Fibroblast of skin of left biceps (primary cell): Measurements from ENCODE around the gene NHLRC1.
A peak's percentile ranks its signal among the peaks of the same experiment; 100 is the strongest.
"Not testable (repeated sequence)": the region's sequence is repeated elsewhere in the genome, so short reads cannot be mapped to it uniquely, and the experiment has no call there.

Experiments
- DNase-seq, 2 experiments: peaks; one replicate each; pipeline ENCODE4 v3.0.0-alpha.2; 2013; ENCODE audit warnings: low read depth in 2 of 2

The NHLRC1 gene

DNA sequence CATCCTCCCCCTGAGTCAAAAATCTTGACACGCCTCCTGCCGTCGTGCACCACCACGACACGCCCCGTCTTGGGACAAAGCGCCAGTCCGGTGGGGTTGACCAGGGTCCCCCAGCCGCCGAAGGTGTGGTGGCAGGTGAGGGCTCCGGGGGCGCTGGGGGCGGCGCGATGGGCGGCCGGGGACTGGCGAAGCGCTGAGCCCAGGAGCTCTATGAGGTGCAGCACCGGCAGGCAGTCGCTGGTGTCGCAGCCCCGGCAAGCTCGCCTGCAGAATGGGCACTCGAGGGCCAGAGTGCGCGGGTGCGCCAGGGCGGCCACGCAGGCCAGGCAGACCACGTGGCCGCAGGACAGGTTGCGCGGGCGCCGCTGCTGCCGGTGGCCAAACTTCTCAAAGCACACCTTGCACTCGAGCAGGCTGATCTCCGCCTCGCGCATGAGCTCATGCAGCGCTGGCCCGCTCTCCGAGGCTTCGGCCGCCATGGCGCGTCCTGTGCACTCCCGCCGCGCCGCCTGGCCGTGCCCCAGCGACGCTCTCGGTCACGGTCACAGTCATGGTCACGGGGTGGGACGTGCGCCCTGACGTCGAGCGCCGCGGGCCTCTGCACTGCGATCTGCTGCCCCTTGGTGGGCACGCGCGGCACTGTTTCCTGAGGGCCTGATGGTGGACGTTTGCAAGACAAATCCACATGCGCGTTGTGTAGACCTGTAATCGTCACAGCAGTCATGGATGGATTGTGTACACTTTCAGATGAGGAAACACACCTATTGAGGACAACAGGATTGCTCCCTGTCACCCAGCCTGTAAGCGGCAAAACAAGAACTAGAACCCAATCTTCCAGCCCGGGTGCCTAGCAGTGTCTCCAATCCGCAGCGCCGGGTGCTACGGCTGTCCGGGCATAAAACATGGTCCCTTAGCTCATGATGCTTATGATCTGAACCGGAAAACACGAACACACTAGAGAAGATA is at the start of gene NHLRC1:
Gene NHLRC1 (minus strand): TSS at position 550 of the 966 bp plus-strand sequence. CDS start 71 bp downstream, at position 479.
- DNase-seq = peak; percentile 53 to 54

DNA sequence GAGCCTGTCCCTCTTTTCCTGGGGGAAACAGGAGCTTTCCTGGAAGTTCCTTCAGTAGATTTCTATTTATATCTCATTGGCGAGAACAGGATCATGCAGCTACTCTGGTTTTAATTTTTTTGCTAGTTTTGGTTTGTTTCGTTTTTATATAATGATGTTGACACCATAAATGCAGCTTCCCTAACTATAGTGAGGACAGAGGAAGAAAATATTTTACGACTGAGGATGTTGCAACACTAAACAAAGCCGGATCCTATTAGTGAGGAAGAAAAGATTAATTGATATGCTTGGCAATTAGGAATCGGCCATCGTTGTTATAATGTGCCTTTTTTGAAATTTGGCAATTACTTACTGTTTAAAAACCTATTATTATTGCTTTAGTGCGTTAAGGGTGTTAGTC is 49.4 kb upstream of the NHLRC1 start:
- DNase-seq = no peak

DNA sequence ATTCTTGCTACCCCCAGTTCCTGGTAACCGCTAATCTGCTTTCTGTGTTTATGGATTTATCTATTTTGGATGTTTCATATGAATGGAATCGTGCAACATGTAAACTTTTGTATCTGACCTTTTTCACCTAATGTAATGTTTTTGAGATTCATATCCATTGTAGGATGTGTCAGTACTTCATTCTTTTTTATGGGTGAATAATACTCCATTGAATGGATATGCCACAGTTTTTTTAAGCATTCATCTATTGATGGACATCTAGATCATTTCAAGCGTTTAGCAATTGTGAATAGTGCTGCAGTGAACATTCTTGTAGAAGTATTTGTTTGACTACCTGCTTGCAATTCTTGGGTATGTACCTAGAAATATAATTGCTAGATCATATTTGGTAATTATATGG is 45.8 kb upstream of the NHLRC1 start:
- no peak for DNase-seq

DNA sequence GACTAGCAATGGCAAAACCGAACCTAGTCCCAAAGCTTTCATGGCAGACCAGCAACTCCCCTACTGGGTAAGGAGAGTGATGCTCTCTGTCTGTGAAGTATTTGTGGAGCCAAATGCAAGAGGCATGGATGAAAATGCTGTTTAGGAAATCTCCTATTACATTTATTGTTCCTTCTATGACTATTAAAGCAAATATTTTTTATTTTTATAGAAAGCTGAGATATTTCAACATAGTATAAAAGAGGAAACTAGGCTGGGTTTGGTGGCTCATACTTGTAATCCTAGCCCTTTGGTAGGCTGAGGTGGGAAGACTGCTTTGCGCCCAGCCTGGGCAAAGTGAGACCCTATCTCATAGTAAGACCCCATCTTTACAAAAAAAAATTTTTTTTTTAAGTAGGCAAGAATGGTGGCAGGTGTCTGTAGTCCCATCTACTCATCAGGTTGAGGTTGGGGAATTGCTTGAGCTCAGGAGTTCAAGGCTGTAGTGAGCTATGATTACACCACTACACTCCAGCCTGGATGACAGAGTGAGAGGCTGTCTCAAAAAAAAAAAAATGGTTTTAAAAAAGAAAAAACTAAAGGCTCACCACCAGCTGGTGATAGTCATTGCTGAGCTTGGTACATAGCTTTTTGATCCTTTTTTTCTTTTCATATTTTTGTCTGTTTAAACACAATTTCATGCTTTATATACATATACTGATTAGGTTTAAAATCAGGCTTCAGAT is 44.0 kb upstream of the NHLRC1 start:
- no peak for DNase-seq

DNA sequence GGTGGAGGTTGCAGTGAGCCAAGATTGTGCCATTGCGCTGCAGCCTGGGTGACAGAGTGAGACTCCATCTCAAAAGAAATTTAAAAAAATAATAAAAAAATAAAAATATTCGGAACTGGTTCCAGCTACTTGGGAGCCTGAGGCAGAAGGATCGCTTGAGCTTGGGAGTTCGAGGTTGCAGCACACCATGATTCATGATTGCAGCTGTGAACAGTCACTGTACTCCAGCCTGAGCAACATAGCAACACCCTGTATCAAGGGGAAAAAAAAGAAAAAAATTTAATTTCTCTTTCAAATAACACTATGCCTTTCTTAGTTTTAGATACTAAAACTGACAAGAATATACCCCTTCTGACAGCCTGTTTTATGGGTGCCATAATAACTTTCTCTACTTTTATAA is 43.3 kb upstream of the NHLRC1 start:
- DNase-seq = no peak

DNA sequence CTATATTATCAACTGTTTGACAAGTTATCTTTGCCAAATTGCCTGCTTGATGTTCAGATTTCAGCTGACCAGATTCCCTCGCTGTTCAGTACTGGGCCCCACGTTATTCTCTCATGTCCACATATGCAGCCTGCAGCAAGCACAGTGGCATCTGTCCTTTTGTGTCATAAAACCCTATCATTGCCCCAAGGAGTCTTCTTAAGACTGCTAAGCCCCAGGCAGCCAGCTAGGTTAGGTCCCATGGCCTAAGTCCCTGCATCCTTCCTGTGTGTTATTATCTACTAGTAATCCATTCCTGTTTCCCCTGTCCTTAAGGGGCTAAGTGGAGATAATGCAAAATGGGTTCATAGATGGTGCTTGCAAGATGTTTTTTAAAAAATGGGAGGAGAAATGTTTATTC is 39.9 kb upstream of the NHLRC1 start:
- DNase-seq = no peak

DNA sequence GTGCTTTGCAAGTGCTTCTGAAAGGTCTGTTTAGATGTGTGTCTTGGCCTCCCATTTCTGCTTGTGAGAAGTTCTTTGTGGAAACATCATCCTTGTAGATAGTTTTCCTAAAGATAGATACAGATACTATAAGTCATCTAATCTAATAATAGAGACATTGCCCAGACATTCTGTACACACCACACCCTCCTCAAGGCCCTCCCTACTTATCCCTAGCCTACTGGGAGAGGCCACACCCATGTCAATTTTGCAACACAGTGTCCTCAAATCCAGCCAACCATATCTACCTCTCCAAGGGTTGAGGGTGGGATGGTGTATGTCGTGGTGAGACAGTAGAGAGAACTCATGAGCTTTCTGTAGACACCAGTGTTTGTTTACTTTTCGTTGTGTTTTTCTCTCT is 39.0 kb upstream of the NHLRC1 start:
- no peak for DNase-seq

DNA sequence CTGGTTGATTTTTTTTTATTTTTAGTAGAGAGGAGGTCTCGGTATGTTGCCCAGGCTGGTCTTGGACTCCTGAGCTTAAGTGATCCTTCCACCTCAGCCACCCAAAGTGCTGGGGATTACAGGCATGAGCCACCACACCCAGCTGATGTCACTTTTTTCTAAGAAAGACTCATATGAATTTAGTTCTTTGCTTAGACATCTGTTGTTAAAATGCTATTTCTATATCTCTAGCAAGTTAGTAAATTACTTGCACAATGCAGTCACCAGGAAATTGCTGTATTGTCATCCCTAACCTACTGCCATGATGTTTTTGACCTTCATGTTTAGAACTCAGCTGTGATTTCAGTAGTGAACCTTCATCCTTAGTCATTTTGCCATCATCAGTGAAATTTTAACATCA is 38.4 kb upstream of the NHLRC1 start:
- DNase-seq = no peak

DNA sequence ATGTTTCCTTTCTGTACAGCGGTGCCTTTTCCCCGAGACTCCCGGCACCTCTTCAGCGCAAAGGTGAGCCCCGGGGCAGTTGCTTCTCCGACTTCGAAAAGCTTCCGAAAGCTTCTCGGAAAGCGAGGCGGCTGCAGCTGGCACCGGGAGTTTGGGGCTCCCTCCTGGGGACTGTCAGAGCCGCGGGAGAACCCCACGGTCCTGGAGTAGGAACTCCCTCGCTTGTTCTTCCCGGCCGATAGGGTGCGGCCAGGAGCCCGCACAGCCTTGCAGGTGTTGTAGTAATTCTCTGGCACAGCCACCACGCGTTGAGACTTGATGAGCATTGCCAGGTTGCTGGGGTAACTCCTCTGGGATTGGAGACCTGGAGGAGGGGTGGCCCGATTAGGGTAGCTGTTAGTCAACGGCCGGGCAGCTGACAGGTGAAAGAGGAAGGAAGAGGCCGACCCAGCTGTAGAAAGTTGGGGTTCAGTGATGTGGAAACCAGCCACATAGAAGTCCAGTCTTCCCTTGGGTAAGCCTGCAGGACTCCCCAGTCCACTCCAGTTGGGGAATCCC is 33.5 kb upstream of the NHLRC1 start:
- DNase-seq = no peak

DNA sequence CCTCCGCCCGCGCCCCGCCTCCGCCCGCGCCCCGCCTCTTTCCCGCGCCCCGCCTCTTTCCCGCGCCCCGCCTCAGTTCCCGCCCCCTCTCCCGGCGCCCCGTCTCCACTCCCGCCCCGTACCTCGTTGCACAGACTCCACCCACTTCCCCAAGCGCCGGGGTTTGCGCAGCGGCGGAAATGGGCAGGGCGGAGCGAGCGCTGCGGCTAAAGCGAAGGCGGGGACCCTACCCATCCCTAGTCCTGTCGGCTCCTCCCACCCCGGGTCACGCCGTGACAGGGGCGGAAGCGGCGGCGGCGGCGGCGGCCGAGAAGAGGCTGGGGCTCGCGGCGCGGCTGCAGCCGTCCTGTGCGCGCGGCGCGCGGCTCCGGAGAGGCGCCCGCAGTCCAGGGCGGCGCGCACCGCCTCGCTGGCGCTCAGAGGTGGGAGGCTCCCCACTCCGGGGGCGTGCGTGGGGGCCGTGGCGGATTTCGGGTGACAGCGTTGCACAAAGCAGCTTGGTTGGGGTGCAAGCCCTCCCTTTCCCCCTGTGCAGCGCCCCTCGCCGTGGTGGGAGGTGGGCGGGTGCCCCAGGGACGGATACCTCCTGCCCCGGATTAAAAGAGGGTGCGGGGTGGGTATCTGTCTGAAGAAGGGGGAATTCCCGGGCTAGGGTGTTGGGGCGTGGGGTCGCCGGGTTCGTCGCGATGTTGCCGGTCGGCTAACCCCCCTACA is 32.8 kb upstream of the NHLRC1 start, which contains the start of gene KDM1B:
Gene KDM1B (plus strand): TSS at position 273 of the 714 bp plus-strand sequence. CDS start 4,474 bp downstream, outside the sequence.
- peak; percentile 96 for DNase-seq

DNA sequence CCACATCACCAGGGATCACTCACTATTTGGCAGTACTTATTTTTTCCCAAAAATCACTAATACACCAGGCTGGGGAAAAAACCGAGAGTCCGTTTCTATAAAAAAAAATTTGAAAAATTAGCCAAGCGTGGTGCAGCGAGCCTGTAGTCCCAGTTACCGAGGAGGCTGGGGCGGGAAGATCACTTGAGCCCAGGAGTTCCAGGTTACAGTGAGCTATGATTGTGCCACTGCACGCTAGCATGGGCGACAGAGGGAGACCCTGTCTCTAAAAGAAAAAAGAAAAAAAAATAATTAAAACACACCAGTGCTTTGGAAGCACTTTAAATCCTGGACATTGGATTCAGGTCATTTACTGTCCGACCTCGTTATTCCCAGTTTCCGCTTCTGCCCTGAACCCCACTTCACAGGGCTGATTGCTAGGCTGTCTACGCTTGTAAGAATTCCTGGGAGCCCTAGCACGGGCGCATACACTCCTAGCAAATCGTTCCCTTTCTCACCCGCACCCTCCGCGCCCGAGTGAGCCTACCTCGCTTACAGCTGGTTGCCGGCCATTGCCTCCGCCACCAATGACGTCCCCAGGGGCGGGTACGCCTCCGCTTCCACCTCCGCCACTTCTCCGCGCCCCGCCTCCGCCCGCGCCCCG is 32.2 kb upstream of the NHLRC1 start, which contains the start of gene TPMT:
Gene TPMT (minus strand): TSS at position 571 of the 643 bp plus-strand sequence. CDS start 5,950 bp downstream, outside the sequence.
- DNase-seq = no peak

DNA sequence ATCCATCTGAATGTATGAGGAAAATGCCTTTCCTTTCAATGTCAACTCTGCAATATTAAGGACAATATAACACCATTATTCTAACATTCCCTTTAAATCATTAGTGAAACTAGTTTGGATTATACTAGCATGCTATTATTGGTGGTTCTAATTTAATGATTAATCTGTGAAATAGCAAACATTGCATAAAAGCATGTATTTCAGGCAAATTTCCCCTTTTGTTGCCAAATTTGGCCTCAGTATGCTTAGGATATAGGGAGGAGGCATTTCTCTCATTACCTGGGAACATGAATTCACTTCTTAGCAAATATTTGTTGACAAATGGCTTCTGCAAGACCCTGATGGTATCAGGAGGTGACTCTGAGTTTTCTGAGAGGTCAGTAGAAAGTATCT is 30.8 kb upstream of the NHLRC1 start:
- no peak for DNase-seq

DNA sequence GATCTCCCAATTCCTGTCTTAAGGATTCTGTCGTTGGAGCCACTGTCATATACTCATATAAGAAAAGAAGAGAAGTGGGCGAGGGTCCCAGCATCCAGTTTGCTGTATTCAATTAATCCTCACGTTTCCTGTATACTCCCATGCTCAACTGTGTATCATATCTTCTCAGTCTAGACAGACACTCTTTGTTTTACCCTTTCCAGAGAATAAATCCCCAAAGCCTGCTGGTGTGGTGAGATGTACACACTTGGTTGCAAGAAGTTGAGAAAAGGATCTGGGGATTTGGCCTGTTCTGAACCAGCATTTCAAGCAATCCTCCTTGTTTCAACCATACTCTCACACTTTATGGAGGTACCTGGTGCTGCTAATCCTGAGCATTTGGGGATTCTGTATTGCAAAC is 29.3 kb upstream of the NHLRC1 start:
- DNase-seq = no peak

DNA sequence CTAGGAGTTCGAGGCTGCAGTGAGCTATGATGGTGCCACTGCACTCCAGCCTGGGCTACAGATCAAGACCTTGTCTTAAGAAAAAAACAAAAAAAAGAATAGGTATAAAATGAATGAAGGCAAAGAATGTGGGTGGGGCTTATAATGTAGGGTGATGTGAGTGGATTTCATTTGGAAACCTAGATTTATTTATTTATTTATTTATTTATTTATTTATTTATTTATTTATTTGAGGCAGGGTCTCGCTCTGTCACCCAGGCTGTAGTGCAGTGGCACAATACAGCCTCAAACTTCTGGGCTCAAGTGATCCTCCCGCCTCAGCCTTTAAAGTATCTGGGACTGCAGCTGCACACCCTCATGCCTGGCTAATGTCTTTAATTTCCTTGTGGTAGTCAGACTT is 28.9 kb upstream of the NHLRC1 start:
- DNase-seq = not testable (repeated sequence)

DNA sequence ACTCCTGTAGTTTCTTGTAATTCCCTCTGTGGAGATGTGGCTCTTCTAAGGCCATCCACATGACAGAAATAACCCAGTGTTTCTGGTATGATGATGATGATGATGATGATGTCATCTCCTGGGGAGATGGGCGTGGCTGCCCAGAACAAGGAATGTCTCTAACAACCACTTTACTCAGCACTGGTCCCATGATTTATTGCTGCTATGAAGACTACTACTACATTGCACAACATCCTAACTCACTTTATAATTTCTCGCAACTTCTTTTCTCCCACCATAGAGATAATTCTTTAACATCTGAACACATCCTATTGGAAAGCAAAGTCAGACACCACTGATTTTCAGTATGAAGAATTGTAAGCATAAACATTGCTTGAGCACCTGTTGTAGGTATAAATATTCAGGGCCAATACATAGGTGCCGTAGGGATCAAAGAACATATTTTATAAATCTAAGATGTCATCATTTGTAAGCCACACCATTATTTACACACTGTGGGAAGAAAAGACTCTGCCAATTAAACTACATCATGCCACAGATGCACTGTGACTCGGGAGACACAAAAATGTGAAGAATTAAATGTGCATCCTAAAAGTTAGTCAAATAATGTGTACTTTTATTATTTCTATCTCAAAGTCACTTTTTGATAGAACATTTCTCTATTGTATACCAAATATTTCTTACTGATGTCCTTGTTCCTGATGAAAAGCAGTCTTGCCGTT is 26.0 kb upstream of the NHLRC1 start:
- peak; percentile 75 to 78 for DNase-seq

DNA sequence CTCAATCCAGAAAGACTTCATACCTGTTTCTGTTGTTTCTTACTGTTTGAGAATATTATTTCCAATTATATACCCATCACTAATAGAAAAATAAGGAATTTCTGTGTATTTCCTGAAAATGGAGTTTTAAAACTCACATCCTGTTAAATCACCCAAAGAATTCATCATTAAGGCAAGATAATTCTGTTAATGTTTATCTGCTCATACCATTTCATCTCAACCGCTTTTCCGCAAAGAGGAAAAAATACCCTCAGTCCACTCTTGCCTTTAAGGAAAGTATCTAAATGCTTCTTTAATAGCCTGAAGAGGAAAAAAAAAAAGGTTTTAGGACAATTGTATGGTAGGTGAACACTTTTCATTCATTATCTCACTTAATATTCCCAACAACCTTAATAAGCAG is 25.1 kb upstream of the NHLRC1 start:
- DNase-seq = no peak

DNA sequence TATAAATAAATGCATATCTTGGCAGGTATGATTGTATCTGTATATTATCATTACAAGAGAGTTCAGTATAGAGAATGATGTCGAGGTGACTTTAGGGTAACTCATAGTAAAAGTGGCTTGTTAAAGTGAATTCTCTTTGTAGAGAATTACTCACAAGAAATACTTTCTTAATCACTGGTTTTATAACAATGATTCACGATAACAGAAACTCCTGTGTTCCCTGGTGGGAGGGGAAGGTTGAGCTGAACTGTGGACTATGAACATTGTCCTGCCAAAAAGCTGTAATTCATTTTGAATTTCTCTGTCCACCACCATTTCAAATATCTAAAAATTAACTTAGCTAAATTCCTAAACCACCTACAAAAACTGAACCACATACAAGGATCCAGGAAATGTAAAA is 24.7 kb upstream of the NHLRC1 start:
- DNase-seq = no peak

DNA sequence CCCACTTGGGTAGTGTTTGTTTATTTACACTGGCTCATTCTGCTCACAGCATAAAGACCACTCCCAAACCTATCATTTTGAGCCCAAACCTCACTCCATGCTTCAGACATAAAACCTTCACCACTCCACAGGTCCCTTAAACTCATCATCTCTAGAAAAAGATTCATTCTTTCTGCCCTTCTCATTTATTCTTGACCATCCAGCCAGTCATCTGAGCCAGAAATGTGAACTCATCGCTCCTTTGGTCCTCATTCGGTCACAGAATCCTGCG is 20.0 kb upstream of the NHLRC1 start:
- DNase-seq = no peak

DNA sequence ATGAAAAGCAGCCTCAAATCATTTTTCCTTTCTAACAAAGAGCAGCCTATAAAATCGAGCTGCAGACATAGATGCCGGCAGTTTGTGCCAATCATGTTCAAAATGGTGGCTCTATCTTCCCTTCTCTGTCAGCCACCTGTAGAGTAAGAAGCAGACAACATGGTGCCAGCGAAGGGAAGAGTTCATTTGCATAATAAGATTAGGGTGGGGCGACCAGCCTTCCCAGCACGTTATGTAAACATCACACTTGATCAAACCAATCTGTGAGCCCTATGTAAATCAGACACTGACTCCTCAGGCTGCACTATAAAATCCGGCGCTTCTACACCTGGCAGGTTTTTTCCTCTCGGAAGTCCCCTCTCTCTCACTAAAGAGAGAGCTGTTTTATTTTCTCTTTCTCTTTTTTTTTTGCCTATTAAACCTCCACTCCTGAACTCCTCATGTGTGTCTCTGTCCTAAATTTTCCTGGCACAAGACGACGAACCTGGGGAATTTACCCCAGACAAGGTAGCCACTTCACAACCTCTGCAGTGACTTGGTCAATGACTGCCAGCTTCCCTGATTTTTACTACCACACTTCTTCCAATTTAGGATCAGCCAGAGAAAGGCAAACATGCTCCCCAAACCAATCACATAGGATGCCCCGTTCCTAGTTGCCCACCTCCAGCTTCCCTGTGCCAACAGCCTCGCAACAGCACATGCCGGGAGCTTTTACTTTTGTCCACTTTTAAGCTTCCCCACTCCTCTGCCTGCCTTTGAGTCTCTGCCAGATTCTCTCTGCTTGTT is 19.5 kb upstream of the NHLRC1 start:
- no peak for DNase-seq
